Measurements from ENCODE around the gene GIT2.
"Not testable (repeated sequence)": the region's sequence is repeated elsewhere in the genome, so short reads cannot be mapped to it uniquely, and the experiment has no call there.

The GIT2 gene

DNA sequence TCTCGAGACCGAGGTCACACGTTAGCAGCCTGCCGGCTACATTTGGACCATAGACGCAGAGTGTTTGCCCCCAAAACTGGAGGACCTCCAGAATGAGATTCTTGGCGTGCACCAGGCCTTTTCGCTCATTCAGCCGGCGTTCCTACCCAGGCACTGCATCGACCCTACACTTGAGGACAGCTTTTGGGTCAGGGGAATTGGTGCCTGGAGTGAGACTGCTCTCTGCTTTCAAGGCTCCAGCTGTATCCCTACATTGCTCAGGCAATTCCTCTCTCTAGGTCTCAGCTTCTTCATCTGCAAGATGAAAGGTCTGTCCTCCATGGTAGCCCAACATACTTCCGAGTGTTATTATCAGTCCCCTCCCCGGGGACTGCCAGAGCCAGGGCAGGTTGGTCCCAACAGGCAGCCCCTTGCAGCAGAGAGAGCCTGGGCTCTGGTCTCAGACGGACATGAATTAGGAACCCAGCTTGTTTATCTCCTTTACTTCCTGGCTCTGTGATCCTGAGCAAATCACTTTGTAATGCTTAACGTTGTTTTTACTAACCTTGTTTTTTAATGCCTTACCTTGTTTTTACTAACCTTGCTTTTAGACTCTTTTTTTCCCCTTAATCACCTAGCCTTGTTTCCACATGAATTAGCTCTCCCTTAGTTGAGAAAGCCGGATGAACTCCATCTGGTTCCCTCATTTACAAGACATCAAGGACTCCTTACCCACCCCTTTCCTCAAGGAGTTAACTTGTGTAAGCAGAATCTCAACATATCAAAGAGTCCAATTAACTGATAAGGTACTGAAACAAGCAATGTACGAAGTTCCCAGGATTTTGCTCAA is 95.2 kb downstream of the GIT2 start:
- Histone ChIP-seq H3K9me3 (ENCODE audit: control insufficient read depth, insufficient read depth, low read depth, low read length) (no peaks in the 10 kb centered on the region), H3K4me1 (ENCODE audit: control insufficient read depth, insufficient read depth, low read length) (peaks cover 19% of the 10 kb centered on the region), H3K9ac (ENCODE audit: low read length) (peak overlapping the region; percentile 76), H3K27ac (ENCODE audit: low read depth, low read length) (peak overlapping the region; percentile 30; the same call in 1 of the 2 replicates), H3K27me3 (ENCODE audit: control insufficient read depth, insufficient read depth, low read length) (peaks cover 82% of the 10 kb centered on the region), H3K36me3 (ENCODE audit: control insufficient read depth, insufficient read depth, low read length) (peaks cover 33% of the 10 kb centered on the region), H3K4me3 (ENCODE audit: low read depth, low read length) (peak overlapping the region; percentile 68)

DNA sequence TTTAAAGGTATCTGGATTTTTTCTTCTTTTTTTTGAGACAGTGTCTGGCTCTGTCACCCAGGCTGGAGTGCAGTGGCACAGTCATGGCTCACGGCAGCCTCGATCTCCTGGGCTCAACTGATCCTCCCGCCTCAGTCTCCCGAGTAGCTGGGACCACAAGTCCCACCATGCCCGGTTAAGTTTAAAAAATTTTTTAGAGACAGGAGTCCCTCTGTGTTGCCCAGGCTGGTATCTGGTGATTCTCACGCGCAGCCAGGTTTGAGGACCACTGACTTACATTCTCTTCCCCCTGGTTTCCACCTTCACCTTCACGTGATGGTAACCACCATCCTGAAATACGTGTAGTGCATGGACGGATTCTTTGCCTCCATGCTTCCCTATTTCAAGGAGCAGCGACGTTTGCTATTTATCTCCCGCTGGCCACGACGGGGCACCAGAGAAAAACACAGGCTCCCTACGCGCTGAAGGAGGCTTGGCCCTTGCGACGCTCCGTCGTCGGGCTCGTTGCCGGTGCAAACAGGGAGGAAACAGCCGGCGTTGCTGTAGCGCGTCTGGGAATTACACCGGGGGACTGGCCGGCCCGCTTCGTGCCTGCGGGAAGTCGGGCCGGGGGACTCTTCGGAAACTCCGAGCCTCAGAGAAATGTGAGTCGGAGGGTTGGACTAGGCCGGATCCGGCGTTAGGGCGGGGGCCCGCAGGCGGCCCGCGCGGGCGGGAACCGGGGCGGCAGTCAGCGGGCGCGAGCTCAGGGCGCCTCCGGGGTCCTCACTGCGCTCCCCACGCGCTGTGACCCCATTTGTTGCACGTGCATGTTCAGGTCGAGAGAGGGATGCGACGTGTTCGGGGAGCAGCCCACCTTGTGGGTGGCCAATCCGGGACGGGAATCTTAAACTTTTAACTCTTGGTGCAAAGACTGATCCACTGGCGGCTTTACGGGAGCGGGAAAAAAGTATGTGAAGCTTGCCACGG is 96.1 kb downstream of the GIT2 start, which contains the start of gene TCHP:
TSS of gene TCHP (plus strand) at position 492 of the 969 bp plus-strand sequence. CDS start 2,753 bp downstream, outside the sequence.
- Histone ChIP-seq H3K4me3 (ENCODE audit: low read depth, low read length) (peak within 1 kb of the TSS; percentile 68), H3K36me3 (ENCODE audit: control insufficient read depth, insufficient read depth, low read length) (peaks cover 24% of the 10 kb centered on the region), H3K27me3 (ENCODE audit: control insufficient read depth, insufficient read depth, low read length) (peaks cover 81% of the 10 kb centered on the region), H3K4me1 (ENCODE audit: control insufficient read depth, insufficient read depth, low read length) (peaks cover 25% of the 10 kb centered on the region), H3K9ac (ENCODE audit: low read length) (peak within 1 kb of the TSS; percentile 76), H3K9me3 (ENCODE audit: control insufficient read depth, insufficient read depth, low read depth, low read length) (no peaks in the 10 kb centered on the region), H3K27ac (ENCODE audit: low read depth, low read length) (peak within 1 kb of the TSS; percentile 55; the same call in 1 of the 2 replicates)

DNA sequence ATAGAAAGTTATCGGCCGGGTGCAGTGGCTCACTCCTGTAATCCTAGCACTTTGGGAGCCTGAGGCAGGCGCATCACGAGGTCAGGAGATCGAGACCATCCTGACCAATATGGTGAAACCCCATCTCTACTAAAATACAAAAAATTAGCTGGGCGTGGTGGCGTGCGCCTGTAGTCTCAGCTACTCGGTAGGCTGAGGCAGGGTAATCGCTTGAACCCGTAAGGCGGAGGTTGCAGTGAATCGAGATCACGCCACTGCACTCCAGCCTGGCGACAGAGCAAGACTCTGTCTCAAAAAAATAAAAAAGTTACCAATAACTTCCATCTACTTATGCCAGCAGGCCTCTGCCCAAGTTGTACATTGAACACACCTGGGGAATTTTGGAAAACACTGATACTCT is 96.8 kb downstream of the GIT2 start:
- H3K4me1 ChIP-seq (ENCODE audit: control insufficient read depth, insufficient read depth, low read length), result peaks cover 27% of the 10 kb centered on the region
- H3K27ac ChIP-seq (ENCODE audit: low read depth, low read length); H3K4me3 ChIP-seq (ENCODE audit: low read depth, low read length); H3K9ac ChIP-seq (ENCODE audit: low read length); H3K9me3 ChIP-seq (ENCODE audit: control insufficient read depth, insufficient read depth, low read depth, low read length): not testable (repeated sequence)
- peaks cover 17% of the 10 kb centered on the region for H3K36me3 ChIP-seq (ENCODE audit: control insufficient read depth, insufficient read depth, low read length)
- peaks cover 74% of the 10 kb centered on the region for H3K27me3 ChIP-seq (ENCODE audit: control insufficient read depth, insufficient read depth, low read length)

DNA sequence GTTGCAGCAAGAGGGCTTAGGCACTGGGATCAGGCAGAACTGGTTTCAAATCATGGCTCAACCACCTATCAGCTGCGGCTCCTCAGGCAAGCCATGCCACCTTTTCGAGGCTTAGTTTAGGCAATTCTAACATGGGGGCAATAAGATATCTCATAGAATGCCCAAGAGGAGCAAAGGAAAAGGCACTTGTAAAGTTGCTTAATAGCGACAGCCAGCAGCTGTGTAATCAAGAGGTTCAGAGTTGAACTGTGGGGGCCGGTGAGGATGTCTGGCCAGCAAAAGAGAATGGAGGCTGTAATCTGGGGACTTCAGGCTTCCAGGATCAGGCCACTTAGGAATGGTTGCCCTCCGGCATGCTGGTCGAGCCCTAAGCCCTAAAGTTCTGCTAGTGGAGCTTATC is 99.1 kb downstream of the GIT2 start:
- H3K36me3 ChIP-seq (ENCODE audit: control insufficient read depth, insufficient read depth, low read length), result no peaks in the 10 kb centered on the region
- H3K27me3 ChIP-seq (ENCODE audit: control insufficient read depth, insufficient read depth, low read length), result peaks cover 59% of the 10 kb centered on the region
- H3K27ac ChIP-seq (ENCODE audit: low read depth, low read length), result no peak overlapping the region
- H3K9me3 ChIP-seq (ENCODE audit: control insufficient read depth, insufficient read depth, low read depth, low read length), result no peaks in the 10 kb centered on the region
- peaks cover 21% of the 10 kb centered on the region for H3K4me1 ChIP-seq (ENCODE audit: control insufficient read depth, insufficient read depth, low read length)
- H3K9ac ChIP-seq (ENCODE audit: low read length), result no peak overlapping the region
- no peak overlapping the region for H3K4me3 ChIP-seq (ENCODE audit: low read depth, low read length)

- peaks cover 13% of the 10 kb centered on the region for H3K4me1 ChIP-seq (ENCODE audit: control insufficient read depth, insufficient read depth, low read length)
- H3K27ac ChIP-seq (ENCODE audit: low read depth, low read length), result no peak overlapping the region
- peaks cover 56% of the 10 kb centered on the region for H3K27me3 ChIP-seq (ENCODE audit: control insufficient read depth, insufficient read depth, low read length)
- no peaks in the 10 kb centered on the region for H3K9me3 ChIP-seq (ENCODE audit: control insufficient read depth, insufficient read depth, low read depth, low read length)
- H3K9ac ChIP-seq (ENCODE audit: low read length), result no peak overlapping the region
- H3K36me3 ChIP-seq (ENCODE audit: control insufficient read depth, insufficient read depth, low read length), result no peaks in the 10 kb centered on the region
- no peak overlapping the region for H3K4me3 ChIP-seq (ENCODE audit: low read depth, low read length)
Observed at GRCh38 chr12:109896188-109896587, 100.0 kb downstream of the GIT2 start.

- peaks cover 54% of the 10 kb centered on the region for H3K27me3 ChIP-seq (ENCODE audit: control insufficient read depth, insufficient read depth, low read length)
- 0 out of 2 replicates have a peak, but pooled peaks cover 7% of the 10 kb centered on the region for H3K4me1 ChIP-seq (ENCODE audit: control insufficient read depth, insufficient read depth, low read length)
- H3K36me3 ChIP-seq (ENCODE audit: control insufficient read depth, insufficient read depth, low read length), result no peaks in the 10 kb centered on the region
- no peak overlapping the region for H3K27ac ChIP-seq (ENCODE audit: low read depth, low read length)
- H3K9ac ChIP-seq (ENCODE audit: low read length), result no peak overlapping the region
- no peaks in the 10 kb centered on the region for H3K9me3 ChIP-seq (ENCODE audit: control insufficient read depth, insufficient read depth, low read depth, low read length)
- H3K4me3 ChIP-seq (ENCODE audit: low read depth, low read length), result no peak overlapping the region
Observed at GRCh38 chr12:109894939-109895338, 101.2 kb downstream of the GIT2 start.

DNA sequence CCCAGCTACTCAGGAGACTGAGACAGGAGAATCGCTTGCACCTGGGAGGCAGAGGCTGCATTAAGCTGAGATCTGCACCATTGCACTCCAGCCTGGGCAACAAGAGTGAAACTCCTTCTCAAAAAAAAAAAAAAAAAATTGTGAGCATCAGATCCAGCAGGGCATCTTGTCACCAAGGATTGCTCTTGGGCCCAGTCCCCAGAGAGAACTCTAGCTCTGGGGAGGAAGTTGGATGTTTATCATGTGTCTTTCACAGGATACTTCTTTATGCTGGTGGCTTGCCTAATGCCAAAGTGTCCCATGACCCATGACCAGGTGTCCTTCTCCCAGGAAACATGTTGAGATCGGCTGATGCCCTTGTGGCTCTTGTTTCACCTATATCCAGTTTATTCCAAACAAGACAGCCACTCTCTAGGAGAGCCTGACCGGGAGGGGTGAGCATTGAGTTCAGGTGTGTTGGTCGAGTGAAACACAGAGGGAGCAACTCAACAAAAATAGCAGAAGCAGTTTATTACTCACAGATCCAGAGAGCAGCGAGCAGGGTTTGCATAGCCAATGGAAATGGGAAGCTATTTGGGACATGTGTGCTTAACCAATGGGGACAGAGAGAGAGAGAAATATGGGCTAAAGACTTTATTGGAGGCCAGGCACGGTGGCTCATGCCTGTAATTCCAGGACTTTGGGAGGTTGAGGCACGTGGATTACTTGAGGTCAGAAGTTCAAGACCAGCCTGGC is 102.7 kb downstream of the GIT2 start:
- Histone ChIP-seq H3K36me3 (ENCODE audit: control insufficient read depth, insufficient read depth, low read length) (no peaks in the 10 kb centered on the region), H3K9me3 (ENCODE audit: control insufficient read depth, insufficient read depth, low read depth, low read length) (no peaks in the 10 kb centered on the region), H3K9ac (ENCODE audit: low read length) (no peak overlapping the region), H3K27me3 (ENCODE audit: control insufficient read depth, insufficient read depth, low read length) (peaks cover 39% of the 10 kb centered on the region), H3K4me3 (ENCODE audit: low read depth, low read length) (no peak overlapping the region), H3K4me1 (ENCODE audit: control insufficient read depth, insufficient read depth, low read length) (peaks cover 13% of the 10 kb centered on the region; the same call in 1 of the 2 replicates), H3K27ac (ENCODE audit: low read depth, low read length) (no peak overlapping the region)

GRCh38 chr12:109892748-109893147 is 103.4 kb downstream of the GIT2 start:
- Histone ChIP-seq H3K9me3 (ENCODE audit: control insufficient read depth, insufficient read depth, low read depth, low read length) (no peaks in the 10 kb centered on the region), H3K27me3 (ENCODE audit: control insufficient read depth, insufficient read depth, low read length) (peaks cover 33% of the 10 kb centered on the region), H3K4me3 (ENCODE audit: low read depth, low read length) (no peak overlapping the region), H3K9ac (ENCODE audit: low read length) (no peak overlapping the region), H3K4me1 (ENCODE audit: control insufficient read depth, insufficient read depth, low read length) (peaks cover 13% of the 10 kb centered on the region; the same call in 1 of the 2 replicates), H3K36me3 (ENCODE audit: control insufficient read depth, insufficient read depth, low read length) (no peaks in the 10 kb centered on the region), H3K27ac (ENCODE audit: low read depth, low read length) (no peak overlapping the region)

GRCh38 chr12:109892165-109892715 is 103.9 kb downstream of the GIT2 start:
- no peak overlapping the region for H3K9ac ChIP-seq (ENCODE audit: low read length)
- H3K36me3 ChIP-seq (ENCODE audit: control insufficient read depth, insufficient read depth, low read length), result no peaks in the 10 kb centered on the region
- peaks cover 28% of the 10 kb centered on the region; the same call in 1 of the 2 replicates for H3K27me3 ChIP-seq (ENCODE audit: control insufficient read depth, insufficient read depth, low read length)
- no peaks in the 10 kb centered on the region for H3K9me3 ChIP-seq (ENCODE audit: control insufficient read depth, insufficient read depth, low read depth, low read length)
- no peak overlapping the region for H3K4me3 ChIP-seq (ENCODE audit: low read depth, low read length)
- peaks cover 13% of the 10 kb centered on the region; the same call in 1 of the 2 replicates for H3K4me1 ChIP-seq (ENCODE audit: control insufficient read depth, insufficient read depth, low read length)
- H3K27ac ChIP-seq (ENCODE audit: low read depth, low read length), result no peak overlapping the region

DNA sequence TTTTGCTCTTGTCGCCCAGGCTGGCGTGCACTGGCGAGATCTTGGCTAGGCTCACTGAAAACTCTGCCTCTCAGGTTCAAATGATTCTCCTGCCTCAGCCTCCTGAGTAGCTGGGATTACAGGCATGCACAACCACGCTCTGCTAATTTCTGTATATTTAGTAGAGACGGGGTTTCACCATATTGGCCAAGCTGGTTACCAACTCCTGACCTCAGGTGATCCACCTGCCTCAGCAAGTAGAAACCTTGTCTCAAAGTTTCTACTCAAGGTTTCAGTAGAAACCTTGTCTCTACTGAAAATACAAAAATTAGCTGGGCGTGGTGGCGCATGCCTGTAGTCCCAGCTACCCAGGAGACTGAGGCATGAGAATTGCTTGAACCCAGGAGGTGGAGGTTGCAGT is 104.4 kb downstream of the GIT2 start:
- not testable (repeated sequence) for H3K4me3 ChIP-seq (ENCODE audit: low read depth, low read length); H3K27ac ChIP-seq (ENCODE audit: low read depth, low read length); H3K9me3 ChIP-seq (ENCODE audit: control insufficient read depth, insufficient read depth, low read depth, low read length); H3K36me3 ChIP-seq (ENCODE audit: control insufficient read depth, insufficient read depth, low read length); H3K9ac ChIP-seq (ENCODE audit: low read length)
- peaks cover 13% of the 10 kb centered on the region; the same call in 1 of the 2 replicates for H3K4me1 ChIP-seq (ENCODE audit: control insufficient read depth, insufficient read depth, low read length)
- H3K27me3 ChIP-seq (ENCODE audit: control insufficient read depth, insufficient read depth, low read length), result peaks cover 23% of the 10 kb centered on the region; the same call in 1 of the 2 replicates

Measured in HUES6 (cell line).